Kidney epithelial cell (primary cell): ENCODE data around the gene EMID1. TPM values are rescaled to one million over a fixed set of nuclear protein-coding genes. Genes with fewer than 3 reads are reported as not detected.

Source experiments
- DNase-seq: peaks from one replicate; pipeline ENCODE4 v3.0.0-alpha.2; 2010; ENCODE audit warnings: low read depth
- H3K27me3 ChIP-seq: 2 replicates; pipeline ENCODE4 v1.6.0; 2011; ENCODE audit warnings: low read length; ENCODE audit not compliant: control insufficient read depth, insufficient read depth
- H3K36me3 ChIP-seq: 2 replicates; pipeline ENCODE4 v1.5.1; 2011; ENCODE audit warnings: low read length; ENCODE audit not compliant: control insufficient read depth, insufficient read depth
- H3K4me3 ChIP-seq: 2 replicates; pipeline ENCODE4 v1.5.1; 2011; ENCODE audit warnings: low read depth, mild to moderate bottlenecking, control low read depth, low read length
- total RNA-seq: library from RNA; depleted of rRNA; stranded (reverse); fragments of >200 nt; gene quantifications from 2 replicates; pipeline ENCODE4 v1.2.3, GENCODE V29; 2015
- TF ChIP-seq, protein P1 (sequence below): IDR thresholded peaks from 2 replicates; pipeline ENCODE4 v1.5.1; 2011; ENCODE audit warnings: mild to moderate bottlenecking, moderate library complexity, low read length, control low read depth, inconsistent platforms; ENCODE audit not compliant: insufficient read depth, poor library complexity, severe bottlenecking

The EMID1 gene
- total RNA-seq, 1 donor from 2014 or later, result 2.2 TPM

DNA sequence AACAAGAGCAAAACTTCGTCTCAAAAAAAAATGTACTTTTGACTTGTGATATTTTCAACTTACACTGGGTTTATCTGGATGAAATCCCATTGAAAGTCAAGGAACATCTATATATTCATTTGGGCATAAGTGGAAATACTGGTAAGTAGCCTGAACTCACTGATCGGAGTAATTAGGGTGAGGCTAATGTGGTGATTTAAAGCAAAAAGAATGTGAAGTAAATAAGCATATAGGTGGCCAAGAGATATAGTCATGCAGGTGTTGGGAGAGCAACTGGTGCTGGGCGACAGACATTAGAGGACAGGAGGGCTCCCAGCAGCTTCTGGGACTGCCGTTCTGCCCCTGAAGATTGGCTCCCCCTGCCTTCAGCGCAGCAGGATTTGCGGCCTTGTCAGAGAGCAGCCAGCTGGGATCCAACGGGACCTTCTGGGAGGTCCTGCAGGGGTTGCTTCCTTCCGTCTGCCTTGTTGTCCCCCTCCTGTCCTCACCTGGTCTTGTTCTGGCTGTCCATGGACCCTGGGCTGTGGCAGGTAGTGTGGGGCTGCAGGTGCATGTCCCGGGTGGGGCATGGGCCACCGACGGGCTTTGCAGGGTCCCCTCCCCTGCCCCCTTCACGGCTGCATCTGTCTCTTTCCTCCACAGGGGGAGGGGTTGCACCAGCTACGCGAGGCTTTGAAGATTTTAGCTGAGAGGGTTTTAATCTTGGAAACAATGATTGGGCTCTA, 48.0 kb downstream of the EMID1 start:
- Histone ChIP-seq H3K4me3 (no peak overlapping the region), H3K27me3 (no peaks in the 10 kb centered on the region), H3K36me3 (no peaks in the 10 kb centered on the region)
- DNase-seq, result no peak
- TF ChIP-seq, protein P1, sequence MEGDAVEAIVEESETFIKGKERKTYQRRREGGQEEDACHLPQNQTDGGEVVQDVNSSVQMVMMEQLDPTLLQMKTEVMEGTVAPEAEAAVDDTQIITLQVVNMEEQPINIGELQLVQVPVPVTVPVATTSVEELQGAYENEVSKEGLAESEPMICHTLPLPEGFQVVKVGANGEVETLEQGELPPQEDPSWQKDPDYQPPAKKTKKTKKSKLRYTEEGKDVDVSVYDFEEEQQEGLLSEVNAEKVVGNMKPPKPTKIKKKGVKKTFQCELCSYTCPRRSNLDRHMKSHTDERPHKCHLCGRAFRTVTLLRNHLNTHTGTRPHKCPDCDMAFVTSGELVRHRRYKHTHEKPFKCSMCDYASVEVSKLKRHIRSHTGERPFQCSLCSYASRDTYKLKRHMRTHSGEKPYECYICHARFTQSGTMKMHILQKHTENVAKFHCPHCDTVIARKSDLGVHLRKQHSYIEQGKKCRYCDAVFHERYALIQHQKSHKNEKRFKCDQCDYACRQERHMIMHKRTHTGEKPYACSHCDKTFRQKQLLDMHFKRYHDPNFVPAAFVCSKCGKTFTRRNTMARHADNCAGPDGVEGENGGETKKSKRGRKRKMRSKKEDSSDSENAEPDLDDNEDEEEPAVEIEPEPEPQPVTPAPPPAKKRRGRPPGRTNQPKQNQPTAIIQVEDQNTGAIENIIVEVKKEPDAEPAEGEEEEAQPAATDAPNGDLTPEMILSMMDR, result no peak

DNA sequence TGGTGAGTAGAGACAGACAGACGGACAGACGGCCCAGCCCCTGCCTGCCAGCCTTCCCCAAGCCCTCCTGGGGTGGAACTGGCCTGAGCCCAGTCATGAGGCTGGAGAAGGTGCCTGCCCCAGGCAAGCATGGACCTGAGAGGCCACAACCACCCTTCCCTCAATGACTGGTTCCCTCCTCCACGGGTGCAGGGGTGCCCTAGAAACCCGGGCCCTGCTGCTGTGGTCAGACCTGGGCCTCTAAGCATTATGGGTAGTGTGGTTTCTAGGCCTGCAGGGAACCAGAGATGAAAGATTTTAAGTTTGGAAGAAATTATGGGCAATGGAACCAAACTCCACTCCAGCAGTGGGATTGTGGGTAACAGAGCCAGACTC, 48.6 kb downstream of the EMID1 start:
- H3K27me3 ChIP-seq, result no peaks in the 10 kb centered on the region
- TF ChIP-seq, protein P1, result no peak
- DNase-seq, result no peak
- H3K4me3 ChIP-seq, result no peak overlapping the region
- no peaks in the 10 kb centered on the region for H3K36me3 ChIP-seq

DNA sequence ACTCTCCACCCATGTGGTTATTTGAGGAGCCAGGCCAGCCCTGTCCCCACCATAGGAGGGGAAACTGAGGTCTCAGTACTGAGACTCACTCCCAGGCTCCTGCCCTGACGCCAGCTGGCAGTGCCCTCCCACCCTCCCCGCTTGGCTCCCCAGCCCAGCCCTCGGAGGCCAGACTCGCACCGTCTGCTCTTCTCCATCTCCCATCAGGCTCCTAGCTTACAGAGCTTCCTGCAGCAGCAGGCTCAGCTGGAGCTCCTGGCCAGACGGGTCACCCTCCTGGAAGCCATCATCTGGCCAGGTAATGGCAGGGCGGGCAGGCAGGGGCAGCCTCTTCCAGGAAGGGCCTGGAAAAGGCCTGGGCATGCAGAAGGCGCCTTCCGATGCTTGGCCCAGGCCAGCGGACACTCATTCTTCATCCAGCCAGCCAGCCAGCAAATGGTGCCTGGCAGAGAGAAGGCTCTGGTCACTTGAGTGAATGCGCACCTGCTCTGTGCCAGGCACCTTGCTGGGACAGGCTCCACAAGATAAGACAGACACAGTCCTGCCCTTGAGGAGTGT, 49.4 kb downstream of the EMID1 start:
- Histone ChIP-seq H3K27me3 (no peaks in the 10 kb centered on the region), H3K36me3 (no peaks in the 10 kb centered on the region), H3K4me3 (no peak overlapping the region)
- DNase-seq, result no peak
- TF ChIP-seq, protein P1, result no peak

DNA sequence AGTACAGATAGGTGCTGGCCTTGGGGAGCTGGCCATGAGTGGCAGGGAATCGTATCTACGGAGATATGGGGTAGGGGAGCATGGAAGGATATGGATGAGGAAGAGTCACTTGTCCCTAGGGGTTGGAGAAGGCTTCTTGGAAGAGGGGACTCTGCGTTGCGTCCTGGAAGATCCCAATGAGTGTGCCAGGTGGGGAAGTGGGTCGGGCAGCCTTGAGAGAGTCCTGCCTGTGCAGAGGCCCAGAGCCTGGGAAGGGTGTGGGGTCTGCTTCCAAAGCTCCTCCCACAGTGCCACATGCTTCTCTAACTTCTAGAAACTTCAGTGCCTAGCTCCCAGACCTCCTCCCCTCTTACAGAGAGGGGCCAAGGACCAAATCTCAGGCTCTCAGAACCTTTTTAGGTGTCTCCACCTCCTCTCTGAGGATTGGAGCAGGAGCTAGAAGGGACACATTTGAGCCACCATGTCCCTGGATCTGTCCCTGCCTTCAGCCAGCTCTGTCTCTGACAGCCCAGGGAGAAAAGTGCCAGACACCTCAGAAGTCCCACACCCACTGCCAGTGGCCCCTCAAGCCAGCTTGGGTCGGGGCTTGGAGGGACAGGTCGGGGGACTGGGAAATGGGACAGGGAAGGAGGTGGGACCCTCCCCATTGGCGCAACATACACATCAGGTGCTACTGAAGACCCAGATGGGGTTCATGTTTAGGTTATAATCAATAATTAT, 51.1 kb downstream of the EMID1 start:
- Histone ChIP-seq H3K4me3 (no peak overlapping the region), H3K27me3 (no peaks in the 10 kb centered on the region), H3K36me3 (no peaks in the 10 kb centered on the region)
- TF ChIP-seq, protein P1, result no peak
- no peak for DNase-seq

DNA sequence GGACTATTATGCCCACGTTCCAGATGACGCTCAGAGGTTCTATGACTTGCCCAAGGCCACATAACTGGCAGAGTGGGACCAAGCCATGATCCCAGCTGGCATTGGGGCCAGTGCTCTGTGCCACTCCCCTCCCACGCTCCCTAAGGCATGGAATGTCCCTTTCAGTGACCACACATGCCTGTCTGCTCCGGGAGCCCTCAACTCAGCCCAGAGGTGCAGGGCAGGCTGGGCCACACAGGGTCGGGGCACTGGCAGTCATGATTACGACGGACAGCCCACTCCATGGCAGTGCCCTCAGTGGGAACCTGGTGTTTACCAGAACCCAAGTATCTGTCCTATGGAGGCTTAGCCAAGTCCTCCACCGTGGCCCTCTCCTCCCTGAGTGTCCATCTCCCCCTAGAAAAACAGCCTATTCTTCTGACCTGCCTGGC, 52.1 kb downstream of the EMID1 start:
- Histone ChIP-seq H3K4me3 (no peak overlapping the region), H3K27me3 (no peaks in the 10 kb centered on the region), H3K36me3 (no peaks in the 10 kb centered on the region)
- no peak for DNase-seq
- TF ChIP-seq, protein P1, result no peak
